GM18951 (cell line): ENCODE measurements around the gene ENTPD7.

ENCODE experiments used
- POLR2A ChIP-seq: IDR thresholded peaks from 4 replicates; pipeline ENCODE4 v1.6.1; 2011; ENCODE audit warnings: mild to moderate bottlenecking; ENCODE audit not compliant: insufficient read length, insufficient read depth; ENCODE audit errors: extremely low read depth
- in situ Hi-C: fragments of 300-500 bp; cut with MboI; formaldehyde crosslinking; loops from one replicate; pipeline ENCODE4 v1.12.0; 2022; ENCODE audit warnings: low sequenced_read_pairs, mixed read lengths, inconsistent platforms; ENCODE audit not compliant: unreplicated experiment

The ENTPD7 gene

GRCh38 chr10:99678921-99679320 is 19.6 kb downstream of the ENTPD7 start:
- no peak for TF ChIP-seq POLR2A
- in situ Hi-C loops: no loop called here

DNA sequence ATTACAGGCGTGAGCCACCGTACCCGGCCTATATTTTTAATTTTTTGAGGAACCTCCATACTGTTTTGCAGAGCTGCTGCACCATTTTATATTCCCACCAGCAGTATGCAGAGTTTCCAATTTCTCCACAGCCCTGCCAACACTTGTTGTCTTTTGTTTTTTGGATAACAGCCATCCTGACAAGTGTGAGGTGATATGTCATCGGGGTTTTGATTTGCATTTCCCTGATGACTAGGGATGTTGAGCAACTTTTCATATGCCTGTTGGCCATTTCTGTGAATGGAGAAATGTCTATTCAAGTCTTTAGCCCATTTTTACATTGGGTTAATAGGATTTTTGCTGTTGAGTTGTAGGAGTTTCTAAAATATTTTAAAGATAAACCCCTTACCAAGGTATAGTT is 22.2 kb downstream of the ENTPD7 start:
- TF ChIP-seq POLR2A: no peak
- in situ Hi-C loops: no loop called here

DNA sequence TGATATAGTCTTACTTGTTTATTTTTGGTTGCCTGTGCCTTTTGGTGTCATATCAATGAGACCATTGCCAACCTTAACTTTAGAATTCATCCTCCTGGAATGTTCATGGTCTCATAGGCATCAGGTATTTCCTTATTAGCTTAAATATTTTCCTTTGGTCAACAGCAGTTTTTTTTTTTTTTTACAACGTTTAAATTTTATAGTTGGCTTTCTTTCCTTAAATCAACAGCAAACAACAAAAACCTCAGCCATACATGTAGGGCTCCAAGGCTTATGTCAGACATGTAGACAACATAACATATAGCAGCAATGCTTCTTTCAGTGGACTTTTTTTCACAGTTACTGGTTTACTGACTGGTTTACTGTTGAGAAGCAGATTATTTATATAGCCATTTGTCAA is 22.7 kb downstream of the ENTPD7 start:
- in situ Hi-C loops: no loop called here
- no peak for TF ChIP-seq POLR2A

DNA sequence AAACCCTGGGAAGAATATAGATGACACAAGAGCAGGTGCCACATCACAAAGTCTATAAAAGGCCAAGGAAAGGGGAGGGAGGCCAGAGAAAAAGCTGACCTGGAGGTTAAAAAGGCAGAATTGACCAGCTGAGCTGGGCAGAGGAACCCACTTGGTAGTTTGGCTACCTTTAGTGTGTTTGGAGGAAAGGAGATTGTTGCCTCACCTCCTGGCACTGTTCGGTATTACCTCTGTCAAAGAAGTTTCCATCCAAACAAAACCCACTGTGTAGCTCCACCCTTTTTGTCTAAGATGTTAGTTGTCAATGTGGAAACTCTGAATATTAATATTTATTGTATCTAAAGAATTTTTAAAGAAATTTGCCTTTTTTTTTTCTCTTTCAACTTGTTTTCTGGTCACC is 23.4 kb downstream of the ENTPD7 start:
- in situ Hi-C loops: no loop called here
- TF ChIP-seq POLR2A: no peak

- in situ Hi-C loops: no loop called here
- no peak for TF ChIP-seq POLR2A
Observed at GRCh38 chr10:99685597-99685967, 26.3 kb downstream of the ENTPD7 start.

DNA sequence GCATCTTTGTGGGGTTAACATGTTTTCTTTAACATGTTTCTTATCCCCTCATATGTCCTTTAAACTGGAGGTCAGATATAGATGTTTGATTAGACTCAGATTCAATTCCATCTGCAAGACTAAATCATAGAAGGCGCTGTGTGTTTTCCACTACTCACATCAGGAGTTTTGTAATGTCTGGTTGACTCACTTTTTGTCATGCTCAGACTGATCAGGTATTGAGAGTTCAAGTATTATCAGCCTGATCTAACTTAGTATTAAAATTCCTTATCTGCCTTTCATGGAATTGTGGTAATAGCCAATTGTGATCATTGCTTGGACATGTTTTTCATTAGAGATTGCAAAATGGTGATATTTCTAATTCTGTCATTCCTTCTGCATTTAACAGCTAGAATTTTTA is 30.2 kb downstream of the ENTPD7 start:
- in situ Hi-C loops: no loop called here

DNA sequence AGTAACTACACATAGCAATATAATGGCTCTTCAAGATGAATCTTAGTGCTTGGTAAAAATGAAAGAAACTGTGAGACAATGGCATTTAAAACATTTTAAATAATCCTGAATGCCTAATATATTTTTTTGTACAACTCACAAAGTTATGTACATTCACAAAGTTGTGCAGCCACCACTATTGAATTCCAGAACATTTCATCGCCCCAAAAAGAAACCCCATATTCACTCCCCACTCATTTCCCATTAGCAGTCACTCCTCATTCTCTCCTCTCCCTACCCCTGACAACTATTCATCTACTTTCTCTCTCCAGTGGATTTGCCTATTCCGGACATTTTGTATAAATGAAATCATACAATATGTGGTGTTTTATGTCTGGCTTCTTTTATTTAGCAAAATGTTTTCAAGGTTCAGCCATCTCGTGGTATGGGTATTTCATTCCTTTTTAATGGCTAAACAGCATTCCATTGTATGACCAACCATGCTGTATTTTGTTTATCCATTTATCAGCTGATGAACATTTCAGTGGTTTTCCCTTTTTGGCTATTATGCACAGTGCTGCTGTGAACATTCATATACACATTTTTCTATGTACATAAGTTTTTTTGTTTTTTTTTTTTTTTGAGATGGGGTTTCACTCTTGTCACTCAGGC is 34.7 kb downstream of the ENTPD7 start:
- in situ Hi-C loops: no loop called here
- no peak for TF ChIP-seq POLR2A

More for the DNA sequence above, 30.2 kb downstream of the ENTPD7 start:
- TF ChIP-seq POLR2A: no peak

GRCh38 chr10:99695761-99696160 is 36.5 kb downstream of the ENTPD7 start:
- in situ Hi-C loops: no loop called here
- no peak for TF ChIP-seq POLR2A

GRCh38 chr10:99698504-99699080 is 39.3 kb downstream of the ENTPD7 start:
- no peak for TF ChIP-seq POLR2A
- in situ Hi-C loops: no loop called here

DNA sequence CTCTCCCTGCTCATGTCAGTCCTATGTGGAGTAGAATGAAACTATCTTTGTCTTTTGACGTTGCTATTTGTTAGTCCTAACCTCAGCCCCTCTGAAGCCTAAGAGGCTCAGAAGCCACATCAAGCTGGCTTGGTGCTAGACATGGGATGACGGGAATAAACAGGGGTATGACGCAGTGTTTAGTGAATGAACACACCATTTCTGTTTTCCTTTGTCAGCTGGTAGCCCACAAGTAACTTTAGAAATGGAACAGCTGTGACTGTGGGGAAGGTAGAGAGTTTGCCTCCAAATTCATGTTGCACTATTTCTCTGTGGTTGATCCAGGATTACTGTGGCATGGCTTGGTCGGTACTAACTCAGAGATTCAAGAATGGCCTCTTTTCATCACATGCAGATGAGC is 41.3 kb downstream of the ENTPD7 start:
- no peak for TF ChIP-seq POLR2A
- in situ Hi-C loops: no loop called here

DNA sequence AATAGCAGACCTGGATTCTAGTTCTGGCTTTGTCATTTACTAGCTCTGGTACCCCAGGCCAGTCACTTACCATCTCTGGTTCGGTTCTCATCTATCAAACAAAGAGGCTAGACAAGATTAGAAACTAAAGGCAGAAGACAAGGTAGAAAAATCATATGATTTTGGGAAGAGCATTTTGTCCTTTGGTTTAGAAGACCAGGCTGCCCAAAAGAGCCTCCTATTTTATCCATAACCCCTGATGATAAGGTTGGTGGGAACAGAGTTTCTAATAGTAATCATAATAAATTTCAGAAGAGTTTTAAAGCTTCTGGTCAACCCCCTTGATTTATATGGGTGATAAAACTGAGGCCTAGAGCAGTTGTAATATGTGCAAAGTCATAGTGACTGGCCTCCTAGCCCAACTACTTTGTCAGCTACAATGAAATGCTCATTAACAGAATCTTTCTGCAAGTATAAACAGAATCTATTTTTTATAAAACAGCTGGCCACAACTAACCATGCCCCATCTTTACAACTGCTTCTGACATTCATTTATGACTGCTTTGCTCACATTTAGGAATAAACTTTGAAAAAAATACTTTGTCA is 49.2 kb downstream of the ENTPD7 start:
- TF ChIP-seq POLR2A: no peak
- in situ Hi-C loops: no loop called here

GRCh38 chr10:99709480-99710229 is 50.3 kb downstream of the ENTPD7 start:
- in situ Hi-C loops: loop anchor here (10.0 kb wide), 1 partner anchor 255 kb away; no protein-coding TSS in a partner anchor

GRCh38 chr10:99711129-99711719 is 51.9 kb downstream of the ENTPD7 start:
- no peak for TF ChIP-seq POLR2A
- in situ Hi-C loops: loop anchor here (10.0 kb wide), 1 partner anchor 256 kb away; no protein-coding TSS in a partner anchor

More at GRCh38 chr10:99709480-99710229, 50.3 kb downstream of the ENTPD7 start:
- TF ChIP-seq POLR2A: no peak

DNA sequence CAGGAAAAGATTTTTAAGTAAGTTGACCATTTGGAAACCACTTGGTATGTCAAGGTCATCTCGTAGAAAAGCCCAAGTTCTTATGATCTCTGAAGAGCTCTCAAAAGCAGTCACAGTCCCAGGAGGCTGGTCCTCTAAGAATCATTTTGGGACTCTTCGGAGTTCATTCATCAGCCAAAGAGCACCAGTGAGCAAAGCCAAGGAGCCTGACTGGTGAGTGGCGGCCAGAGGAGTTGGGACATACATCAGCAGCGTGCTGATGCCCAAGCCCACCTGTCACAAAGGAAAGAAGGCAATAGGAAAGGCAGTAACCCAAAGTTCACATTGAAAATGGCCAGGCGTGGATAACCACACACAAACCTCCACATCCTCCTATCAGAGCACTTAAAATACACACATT is 55.1 kb downstream of the ENTPD7 start:
- in situ Hi-C loops: loop anchor here (10.0 kb wide), 1 partner anchor 260 kb away; no protein-coding TSS in a partner anchor
- no peak for TF ChIP-seq POLR2A

DNA sequence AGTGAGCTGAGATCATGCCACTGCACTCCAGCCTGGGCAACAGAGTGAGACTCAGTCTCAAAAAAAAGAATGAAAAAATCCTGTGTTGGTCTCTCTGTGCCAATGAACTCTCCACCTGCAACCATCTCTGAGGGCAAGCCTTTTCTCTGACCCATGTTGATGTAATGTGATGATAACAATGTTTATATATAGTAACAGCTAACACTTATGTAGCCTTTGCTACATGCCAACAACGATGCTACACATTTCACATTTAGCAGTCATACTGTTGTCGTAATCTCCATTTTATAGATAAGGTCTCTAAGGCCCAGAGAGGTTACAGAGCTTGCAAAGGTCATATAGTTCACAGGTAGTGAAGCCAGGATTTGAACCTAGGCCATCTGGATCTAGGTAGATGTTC is 61.1 kb downstream of the ENTPD7 start:
- in situ Hi-C loops: no loop called here
- no peak for TF ChIP-seq POLR2A
